ENCODE data around the gene KLHL22.
A peak's percentile ranks its signal among the peaks of the same experiment; 100 is the strongest.
"Not testable (repeated sequence)": the region's sequence is repeated elsewhere in the genome, so short reads cannot be mapped to it uniquely, and the experiment has no call there.

Gene KLHL22

GRCh38 chr22:20421507-20421874 lies 74.1 kb downstream of the KLHL22 start:
- no peak for DNase-seq (ENCODE audit: low read depth)

- DNase-seq (ENCODE audit: low read depth), result no peak
These were observed 75.3 kb downstream of the KLHL22 start for GRCh38 chr22:20420157-20420842.

DNA sequence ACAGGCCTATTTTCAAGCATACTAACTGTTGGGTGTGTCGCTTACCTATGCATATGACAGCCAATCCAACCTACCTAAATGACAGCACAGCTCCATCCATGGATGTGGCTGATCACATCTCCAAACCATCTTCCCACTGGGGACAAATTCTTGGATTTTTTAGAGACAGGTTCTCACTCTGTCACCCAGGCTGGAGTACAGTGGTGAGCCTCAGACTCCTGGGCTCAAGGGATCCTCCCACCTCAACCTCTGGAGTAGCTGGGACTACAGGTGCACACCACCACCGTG lies 76.0 kb downstream of the KLHL22 start:
- DNase-seq (ENCODE audit: low read depth), result no peak

DNA sequence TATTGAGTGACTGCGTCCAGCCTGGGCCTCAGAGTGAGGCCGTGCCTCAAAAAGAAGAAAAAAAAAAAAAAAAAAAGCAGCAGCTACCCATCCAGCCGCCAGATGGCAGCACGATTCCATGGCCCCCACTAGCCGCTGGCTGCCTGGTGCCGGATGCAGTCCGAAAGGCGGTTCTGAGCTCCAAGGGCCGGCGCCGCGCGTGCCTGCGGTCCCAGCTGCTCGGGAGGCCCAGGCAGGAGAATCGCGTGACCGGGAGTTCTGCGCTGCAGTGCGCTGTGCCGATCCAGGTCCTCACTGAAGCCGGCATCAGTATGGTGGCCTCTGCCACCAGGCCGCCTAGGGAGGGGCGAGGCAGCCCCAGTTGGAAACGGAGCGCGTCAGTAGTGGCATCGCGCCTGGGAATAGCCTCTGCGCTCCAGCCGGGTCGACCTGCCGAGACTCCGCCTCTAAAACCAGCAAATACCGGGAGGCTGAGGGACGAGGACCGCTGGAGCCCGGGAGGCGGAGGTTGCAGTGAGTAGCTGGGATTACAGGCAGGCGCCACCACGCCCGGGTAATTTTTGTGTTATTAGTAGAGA lies 77.3 kb downstream of the KLHL22 start:
- DNase-seq (ENCODE audit: low read depth), result peak; percentile 82

DNA sequence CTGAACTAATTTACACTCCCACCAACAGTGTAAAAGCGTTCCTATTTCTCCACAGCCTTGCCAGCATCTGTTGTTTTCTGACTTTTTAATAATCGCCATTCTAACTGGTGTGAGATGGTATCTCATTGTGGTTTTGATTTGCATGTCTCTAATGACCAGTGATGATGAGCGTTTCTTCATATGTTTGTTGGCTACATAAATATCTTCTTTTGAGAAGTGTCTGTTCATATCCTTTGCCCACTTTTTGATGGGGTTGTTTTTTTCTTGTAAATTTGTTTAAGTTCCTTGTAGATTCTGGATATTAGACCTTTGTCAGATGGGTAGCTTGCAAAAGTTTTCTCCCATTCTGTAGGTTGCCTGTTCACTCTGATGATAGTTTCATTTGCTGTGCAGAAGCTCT lies 79.9 kb downstream of the KLHL22 start:
- not testable (repeated sequence) for DNase-seq (ENCODE audit: low read depth)

DNA sequence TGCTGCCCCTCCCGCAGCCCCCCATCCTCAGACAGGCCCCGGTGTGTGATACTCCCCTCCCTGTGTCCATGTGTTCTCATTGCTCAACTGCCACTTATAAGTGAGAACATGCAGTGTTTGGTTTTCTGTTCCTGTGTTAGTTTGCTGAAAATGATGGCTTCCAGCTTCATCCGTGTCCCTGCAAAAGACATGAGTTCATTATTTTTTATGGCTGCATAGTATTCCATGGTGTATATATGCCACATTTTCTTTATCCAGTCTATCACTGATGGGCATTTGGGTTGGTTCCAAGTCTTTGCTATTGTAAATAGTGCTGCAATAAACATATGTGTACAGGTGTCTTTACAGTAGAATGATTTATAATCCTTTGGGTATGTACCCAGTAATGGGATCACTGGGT lies 80.4 kb downstream of the KLHL22 start:
- DNase-seq (ENCODE audit: low read depth), result not testable (repeated sequence)

DNA sequence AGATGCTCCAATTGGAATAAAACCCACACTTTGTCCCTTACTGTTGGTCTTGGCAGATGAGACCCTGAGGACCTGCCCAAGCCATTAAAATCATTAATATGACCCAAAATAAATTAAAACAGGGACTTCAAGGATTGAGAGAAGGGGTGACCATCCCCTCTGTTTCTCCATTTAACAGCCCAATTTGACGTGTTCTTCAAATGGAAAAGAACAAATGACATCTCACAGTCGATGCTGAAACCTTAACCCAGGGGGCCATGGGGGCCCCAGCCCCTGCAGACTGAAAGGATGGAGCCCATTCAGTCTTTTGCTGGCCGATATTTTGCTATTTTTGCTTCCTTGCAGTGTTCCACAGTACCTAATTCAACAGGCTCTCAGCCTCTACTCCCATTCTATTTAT lies 81.1 kb downstream of the KLHL22 start:
- no peak for DNase-seq (ENCODE audit: low read depth)

DNA sequence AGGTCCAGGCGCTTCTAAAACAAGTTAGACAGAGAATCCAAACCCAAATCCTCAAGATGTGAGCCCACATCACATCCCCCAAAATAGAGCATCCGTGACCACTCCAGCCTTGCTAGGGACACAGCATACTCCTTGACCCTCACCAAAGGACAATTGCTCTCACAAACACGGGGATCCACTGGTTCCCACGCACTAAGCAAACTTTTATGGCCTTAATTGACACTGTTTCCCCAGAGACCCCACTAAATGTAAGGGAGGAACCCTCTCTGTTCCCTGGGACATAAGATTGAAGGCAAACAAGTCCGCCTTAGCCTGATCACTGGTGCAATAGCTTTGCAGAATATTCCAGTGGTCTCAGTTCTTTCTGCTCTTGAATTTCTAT lies 81.5 kb downstream of the KLHL22 start:
- no peak for DNase-seq (ENCODE audit: low read depth)

- no peak for DNase-seq (ENCODE audit: low read depth)
These were observed 82.2 kb downstream of the KLHL22 start for GRCh38 chr22:20413217-20414058.

DNA sequence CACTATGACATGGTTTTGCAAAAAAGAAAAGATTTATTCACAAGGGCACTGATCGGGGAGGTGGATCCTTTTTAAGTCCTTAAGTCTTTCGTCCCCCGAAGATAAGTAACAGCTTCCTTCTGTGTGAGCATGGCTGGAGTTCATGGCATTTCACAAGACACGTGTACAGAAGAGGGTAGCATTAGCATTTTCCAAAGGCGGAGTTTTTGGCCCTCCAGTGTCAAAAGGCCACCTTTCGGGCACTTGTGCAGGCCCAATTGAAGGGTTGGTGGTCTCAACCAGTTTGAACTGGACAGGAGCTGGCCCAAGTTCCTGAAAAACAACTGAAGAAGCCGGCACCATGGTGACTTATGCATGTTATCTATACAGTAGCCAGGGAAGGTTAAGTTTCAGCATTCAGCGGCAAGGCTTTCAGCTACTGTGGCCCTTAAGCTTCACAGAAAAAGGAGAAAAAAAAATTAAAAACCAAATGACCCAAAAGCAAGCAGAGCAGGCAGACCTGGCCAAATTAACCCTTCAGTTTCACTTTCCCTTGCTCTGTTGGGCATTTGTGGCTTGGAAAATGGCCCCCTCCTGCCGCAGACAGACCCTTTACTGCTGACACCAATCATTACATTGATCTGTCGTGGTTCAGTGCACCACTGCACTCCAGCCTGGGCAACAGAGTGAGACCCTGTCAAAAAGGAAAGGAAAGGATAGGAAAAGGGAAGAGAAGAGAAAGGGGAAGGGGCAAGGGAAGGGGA lies 83.0 kb downstream of the KLHL22 start:
- no peak for DNase-seq (ENCODE audit: low read depth)

DNA sequence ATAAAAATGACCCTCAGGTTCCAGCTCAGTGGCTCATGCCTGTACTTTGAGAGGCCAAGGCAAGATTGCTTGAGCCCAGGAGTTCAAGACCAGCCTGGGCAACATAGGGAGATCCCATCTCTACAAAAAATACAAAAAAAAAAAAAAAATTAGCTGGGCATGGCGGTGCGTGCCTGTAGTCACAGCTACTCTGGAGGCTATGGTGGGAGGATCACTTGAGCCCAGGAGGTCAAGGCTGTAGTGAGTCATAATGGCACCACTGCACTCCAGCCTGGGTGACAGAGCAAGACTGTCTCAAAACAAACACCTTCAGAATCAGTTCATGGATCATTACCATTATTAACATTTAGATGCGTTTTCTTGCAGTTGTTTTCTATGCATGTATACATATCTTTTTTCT lies 86.2 kb downstream of the KLHL22 start:
- not testable (repeated sequence) for DNase-seq (ENCODE audit: low read depth)

- DNase-seq (ENCODE audit: low read depth), result no peak
These were observed 86.7 kb downstream of the KLHL22 start for GRCh38 chr22:20408891-20409290.

DNA sequence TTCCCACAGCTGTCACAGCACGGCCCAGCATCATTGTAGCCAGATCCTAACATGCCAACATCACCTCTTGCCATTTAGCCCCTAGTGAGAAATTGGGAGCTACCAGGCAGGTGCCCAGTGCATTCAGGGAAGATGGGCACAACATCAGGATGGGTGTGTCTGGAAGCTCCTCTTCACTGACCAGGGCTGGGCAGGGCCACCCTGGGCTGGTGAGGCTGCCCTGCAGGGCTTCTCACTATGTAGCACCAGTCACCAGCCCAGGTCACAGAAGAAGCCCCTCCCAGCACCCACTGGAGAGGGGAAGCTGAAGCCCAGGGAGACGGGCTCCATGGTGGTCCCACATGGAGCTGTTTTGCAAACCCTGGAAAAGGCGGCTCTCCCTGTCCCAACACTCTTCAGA lies 87.8 kb downstream of the KLHL22 start:
- no peak for DNase-seq (ENCODE audit: low read depth)

DNA sequence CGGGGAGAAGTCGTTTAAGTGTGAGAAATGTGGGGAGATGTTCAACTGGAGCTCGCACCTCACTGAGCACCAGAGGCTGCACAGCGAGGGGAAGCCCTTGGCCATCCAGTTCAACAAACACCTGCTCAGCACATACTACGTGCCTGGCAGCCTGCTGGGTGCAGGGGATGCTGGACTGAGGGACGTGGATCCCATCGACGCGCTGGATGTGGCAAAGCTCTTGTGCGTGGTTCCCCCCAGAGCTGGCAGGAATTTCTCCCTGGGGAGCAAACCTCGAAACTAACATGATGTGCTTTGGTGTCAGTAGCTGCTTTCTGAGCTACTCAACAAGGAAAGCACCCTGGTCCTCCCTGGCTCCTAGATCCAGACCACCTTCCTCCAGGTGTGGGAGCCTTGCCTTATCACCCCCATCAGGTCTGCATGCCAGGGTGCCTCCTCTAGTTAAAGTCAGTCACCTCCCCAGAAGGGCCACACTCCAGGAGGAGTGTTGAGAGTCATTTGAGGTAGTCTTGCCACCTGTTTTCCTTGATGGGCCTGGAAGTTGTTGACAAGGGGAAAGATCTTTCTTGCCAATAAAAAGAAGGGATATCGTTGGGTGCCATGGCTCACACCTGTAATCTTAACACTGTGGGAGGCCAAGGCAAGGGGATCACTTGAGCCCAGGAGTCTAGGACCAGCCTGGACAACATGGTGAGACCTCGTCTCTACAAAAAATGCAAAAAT lies 88.7 kb downstream of the KLHL22 start:
- DNase-seq (ENCODE audit: low read depth), result no peak

- no peak for DNase-seq (ENCODE audit: low read depth)
These were observed 89.5 kb downstream of the KLHL22 start for GRCh38 chr22:20405931-20406685.

- no peak for DNase-seq (ENCODE audit: low read depth)
These were observed 90.2 kb downstream of the KLHL22 start for GRCh38 chr22:20405291-20405930.

- DNase-seq (ENCODE audit: low read depth), result no peak
These were observed 90.7 kb downstream of the KLHL22 start for GRCh38 chr22:20404881-20405280.

DNA sequence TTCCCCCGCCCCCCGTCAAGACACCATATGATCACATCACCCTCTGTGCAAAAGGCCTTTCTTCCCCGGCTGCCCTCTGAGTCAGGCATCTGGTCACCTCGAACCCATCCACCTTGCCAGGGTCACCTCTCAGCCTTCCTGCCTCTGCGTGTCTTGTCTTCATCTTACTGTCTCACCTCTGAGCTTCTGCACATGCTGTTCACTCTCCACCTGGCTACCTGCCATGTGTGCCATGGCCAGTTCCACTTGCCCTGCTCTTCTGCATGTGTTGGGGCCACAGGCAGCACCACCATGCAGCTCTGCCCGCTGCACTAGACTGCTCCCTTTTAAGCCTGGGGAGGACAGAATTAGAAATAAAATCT lies 91.8 kb downstream of the KLHL22 start:
- no peak for DNase-seq (ENCODE audit: low read depth)

DNA sequence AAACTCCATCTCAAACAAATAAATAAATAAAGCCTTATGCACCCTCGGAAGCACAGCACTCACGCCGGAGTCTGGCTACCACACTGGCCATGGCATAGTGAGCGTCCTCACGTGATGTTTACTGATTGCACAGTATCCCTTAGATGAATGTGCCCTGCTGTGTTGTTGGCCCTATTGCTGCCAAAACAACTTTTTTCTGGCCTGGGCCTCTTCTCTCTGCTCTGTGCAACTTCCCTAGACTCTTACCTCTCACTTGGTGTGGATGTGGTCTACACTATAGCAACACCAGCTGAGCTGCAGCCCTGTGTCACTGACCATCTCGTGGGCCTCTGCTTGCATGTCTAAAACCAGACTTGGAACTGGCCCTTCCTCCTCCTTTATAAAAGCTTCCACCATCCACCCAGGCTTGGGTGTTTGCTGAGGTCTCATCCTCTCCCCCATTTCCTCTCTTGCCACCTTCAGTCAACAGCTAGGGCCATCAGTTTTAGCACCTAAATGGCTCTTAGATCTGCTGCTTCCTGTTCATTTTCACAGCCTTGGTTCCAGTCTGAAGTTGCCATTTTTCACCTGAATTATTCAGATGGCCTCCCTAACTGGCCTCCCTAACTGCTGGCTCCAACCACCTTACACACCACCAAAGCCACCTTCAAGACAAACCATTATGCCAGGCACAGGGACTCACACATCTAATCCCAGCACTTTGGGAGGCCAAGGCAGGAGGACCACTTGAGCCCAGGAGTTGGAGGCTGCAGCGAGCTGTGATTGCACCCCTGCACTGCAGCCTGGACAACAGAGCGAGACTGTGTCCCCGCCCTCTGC lies 92.4 kb downstream of the KLHL22 start:
- DNase-seq (ENCODE audit: low read depth), result no peak

DNA sequence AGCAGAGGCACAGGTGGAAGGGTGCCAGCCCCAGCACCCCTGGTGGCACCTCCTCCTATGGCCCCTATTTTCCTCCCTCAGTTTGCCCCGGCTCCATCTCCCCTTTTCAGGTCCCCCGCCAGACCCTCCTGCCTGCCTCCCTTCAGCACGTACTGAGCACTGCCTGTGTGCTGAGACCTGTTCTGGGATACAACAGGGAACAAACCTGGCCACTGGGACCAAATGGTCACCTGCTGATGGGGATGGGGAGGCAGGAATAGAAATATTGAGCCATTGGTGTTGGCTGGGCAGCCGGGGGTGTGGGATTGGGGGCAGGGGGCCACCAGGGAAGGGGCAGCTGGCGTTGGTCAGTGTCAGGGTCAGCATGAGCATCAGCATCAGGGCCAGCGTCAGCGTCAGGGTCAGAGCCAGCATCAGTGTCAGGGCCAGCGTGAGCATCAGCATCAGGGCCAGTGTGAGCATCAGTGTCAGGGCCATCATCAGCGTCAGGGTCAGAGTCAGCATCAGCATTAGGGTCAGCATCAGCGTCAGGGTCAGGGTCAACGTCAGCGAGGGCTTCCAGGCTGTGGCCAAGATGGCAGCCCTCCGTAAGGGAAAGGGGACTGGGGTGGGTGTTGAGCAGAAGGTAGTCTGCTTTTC lies 94.1 kb downstream of the KLHL22 start:
- DNase-seq (ENCODE audit: low read depth), result no peak
